ENCODE data around the gene TFDP2.

Gene TFDP2

GRCh38 chr3:141905129-141905528 lies 244.2 kb downstream of the TFDP2 start:
- no peaks in the 10 kb centered on the region for H3K27me3 ChIP-seq (ENCODE audit: insufficient read depth, low read length)
- peaks cover 38% of the 10 kb centered on the region for H3K36me3 ChIP-seq (ENCODE audit: insufficient read depth, low read length)
- no peak overlapping the region for H2AFZ ChIP-seq (ENCODE audit: low read depth, low read length)
- no peaks in the 10 kb centered on the region for H3K4me1 ChIP-seq (ENCODE audit: insufficient read depth, low read length)
- no peak overlapping the region for H3K4me3 ChIP-seq (ENCODE audit: low read length)
- H3K9me3 ChIP-seq (ENCODE audit: low read length), result no peaks in the 10 kb centered on the region

- Histone ChIP-seq H3K4me1 (ENCODE audit: insufficient read depth, low read length) (no peaks in the 10 kb centered on the region), H3K36me3 (ENCODE audit: insufficient read depth, low read length) (peaks cover 32% of the 10 kb centered on the region), H3K9me3 (ENCODE audit: low read length) (no peaks in the 10 kb centered on the region), H2AFZ (ENCODE audit: low read depth, low read length) (no peak overlapping the region), H3K4me3 (ENCODE audit: low read length) (no peak overlapping the region), H3K27me3 (ENCODE audit: insufficient read depth, low read length) (no peaks in the 10 kb centered on the region)
These were observed 245.1 kb downstream of the TFDP2 start for GRCh38 chr3:141904203-141904602.

GRCh38 chr3:141901914-141902313 lies 247.4 kb downstream of the TFDP2 start:
- no peak overlapping the region for H2AFZ ChIP-seq (ENCODE audit: low read depth, low read length)
- H3K4me1 ChIP-seq (ENCODE audit: insufficient read depth, low read length), result no peaks in the 10 kb centered on the region
- H3K4me3 ChIP-seq (ENCODE audit: low read length), result no peak overlapping the region
- H3K9me3 ChIP-seq (ENCODE audit: low read length), result peaks cover 1% of the 10 kb centered on the region
- H3K36me3 ChIP-seq (ENCODE audit: insufficient read depth, low read length), result peaks cover 22% of the 10 kb centered on the region
- no peaks in the 10 kb centered on the region for H3K27me3 ChIP-seq (ENCODE audit: insufficient read depth, low read length)

- no peaks in the 10 kb centered on the region for H3K27me3 ChIP-seq (ENCODE audit: insufficient read depth, low read length)
- peaks cover 1% of the 10 kb centered on the region for H3K9me3 ChIP-seq (ENCODE audit: low read length)
- no peaks in the 10 kb centered on the region for H3K4me1 ChIP-seq (ENCODE audit: insufficient read depth, low read length)
- H3K4me3 ChIP-seq (ENCODE audit: low read length), result no peak overlapping the region
- H2AFZ ChIP-seq (ENCODE audit: low read depth, low read length), result no peak overlapping the region
- H3K36me3 ChIP-seq (ENCODE audit: insufficient read depth, low read length), result peaks cover 18% of the 10 kb centered on the region
These were observed 249.0 kb downstream of the TFDP2 start for GRCh38 chr3:141900343-141900742.

GRCh38 chr3:141898908-141899307 lies 250.4 kb downstream of the TFDP2 start:
- Histone ChIP-seq H3K4me1 (ENCODE audit: insufficient read depth, low read length) (peaks cover 2% of the 10 kb centered on the region), H2AFZ (ENCODE audit: low read depth, low read length) (no peak overlapping the region), H3K4me3 (ENCODE audit: low read length) (no peak overlapping the region), H3K27me3 (ENCODE audit: insufficient read depth, low read length) (no peaks in the 10 kb centered on the region), H3K36me3 (ENCODE audit: insufficient read depth, low read length) (peaks cover 14% of the 10 kb centered on the region), H3K9me3 (ENCODE audit: low read length) (peaks cover 1% of the 10 kb centered on the region)

GRCh38 chr3:141895731-141896130 lies 253.6 kb downstream of the TFDP2 start:
- no peak overlapping the region for H2AFZ ChIP-seq (ENCODE audit: low read depth, low read length)
- H3K4me3 ChIP-seq (ENCODE audit: low read length), result no peak overlapping the region
- H3K4me1 ChIP-seq (ENCODE audit: insufficient read depth, low read length), result peaks cover 2% of the 10 kb centered on the region
- H3K27me3 ChIP-seq (ENCODE audit: insufficient read depth, low read length), result no peaks in the 10 kb centered on the region
- H3K9me3 ChIP-seq (ENCODE audit: low read length), result peaks cover 1% of the 10 kb centered on the region
- peaks cover 10% of the 10 kb centered on the region for H3K36me3 ChIP-seq (ENCODE audit: insufficient read depth, low read length)

- H3K9me3 ChIP-seq (ENCODE audit: low read length), result peaks cover 1% of the 10 kb centered on the region
- peaks cover 2% of the 10 kb centered on the region for H3K4me1 ChIP-seq (ENCODE audit: insufficient read depth, low read length)
- no peak overlapping the region for H2AFZ ChIP-seq (ENCODE audit: low read depth, low read length)
- H3K36me3 ChIP-seq (ENCODE audit: insufficient read depth, low read length), result peaks cover 8% of the 10 kb centered on the region
- no peak overlapping the region for H3K4me3 ChIP-seq (ENCODE audit: low read length)
- H3K27me3 ChIP-seq (ENCODE audit: insufficient read depth, low read length), result no peaks in the 10 kb centered on the region
These were observed 254.7 kb downstream of the TFDP2 start for GRCh38 chr3:141894524-141895176.
